Keratinocyte (primary cell): ENCODE data around the gene PAX2.

Experiments
- EZH2 ChIP-seq: IDR thresholded peaks from one replicate; pipeline ENCODE4 v1.6.1; 2012; ENCODE audit warnings: inconsistent platforms, mild to moderate bottlenecking, low read length, moderate library complexity
- TF ChIP-seq, protein P1 (sequence below), 3 experiments: IDR thresholded peaks in 1 of 3; conservative IDR thresholded peaks in 1 of 3; optimal IDR thresholded peaks in 1 of 3; 2 replicates in 2 of 3; 3 replicates in 1 of 3; pipeline versions ENCODE3 to v1.5.1; 2011; ENCODE audit warnings: low read length in 3 of 3, mild to moderate bottlenecking in 3 of 3, moderate library complexity in 2 of 3, control low read depth in 1 of 3, inconsistent platforms in 1 of 3; ENCODE audit not compliant: insufficient read depth in 2 of 3; ENCODE audit errors: extremely low read depth in 1 of 3

DNA sequence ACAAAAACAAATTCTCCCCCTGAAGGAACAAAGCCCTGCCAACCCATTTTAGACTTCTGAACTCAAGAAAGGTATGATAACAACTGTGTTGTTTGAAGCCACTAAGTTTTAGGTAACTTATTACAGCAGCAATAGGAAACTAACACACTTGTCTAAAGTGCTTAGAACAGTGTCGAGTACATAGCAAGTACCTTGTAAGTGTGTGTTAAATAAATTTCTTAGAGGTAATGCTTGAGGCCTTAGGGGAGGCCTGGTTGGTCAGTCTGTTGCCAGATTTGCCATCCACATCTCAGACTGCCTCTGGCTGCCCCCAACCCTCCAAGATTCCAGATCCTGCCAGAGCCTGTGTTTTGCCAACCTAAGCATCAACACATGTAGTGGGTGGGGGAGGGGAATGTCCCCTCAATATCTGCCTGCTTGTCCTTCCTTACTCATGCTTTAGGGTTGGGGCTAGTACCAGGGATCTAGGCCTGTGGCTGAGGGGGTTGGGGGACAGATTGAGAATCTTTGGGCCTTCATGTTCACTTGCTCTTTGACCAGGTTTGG lies 27.1 kb upstream of the PAX2 start:
- TF ChIP-seq, protein P1, sequence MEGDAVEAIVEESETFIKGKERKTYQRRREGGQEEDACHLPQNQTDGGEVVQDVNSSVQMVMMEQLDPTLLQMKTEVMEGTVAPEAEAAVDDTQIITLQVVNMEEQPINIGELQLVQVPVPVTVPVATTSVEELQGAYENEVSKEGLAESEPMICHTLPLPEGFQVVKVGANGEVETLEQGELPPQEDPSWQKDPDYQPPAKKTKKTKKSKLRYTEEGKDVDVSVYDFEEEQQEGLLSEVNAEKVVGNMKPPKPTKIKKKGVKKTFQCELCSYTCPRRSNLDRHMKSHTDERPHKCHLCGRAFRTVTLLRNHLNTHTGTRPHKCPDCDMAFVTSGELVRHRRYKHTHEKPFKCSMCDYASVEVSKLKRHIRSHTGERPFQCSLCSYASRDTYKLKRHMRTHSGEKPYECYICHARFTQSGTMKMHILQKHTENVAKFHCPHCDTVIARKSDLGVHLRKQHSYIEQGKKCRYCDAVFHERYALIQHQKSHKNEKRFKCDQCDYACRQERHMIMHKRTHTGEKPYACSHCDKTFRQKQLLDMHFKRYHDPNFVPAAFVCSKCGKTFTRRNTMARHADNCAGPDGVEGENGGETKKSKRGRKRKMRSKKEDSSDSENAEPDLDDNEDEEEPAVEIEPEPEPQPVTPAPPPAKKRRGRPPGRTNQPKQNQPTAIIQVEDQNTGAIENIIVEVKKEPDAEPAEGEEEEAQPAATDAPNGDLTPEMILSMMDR (optimal IDR thresholded peaks at IDR 0.05 in 1 of 3, IDR thresholded peaks at IDR 0.05 in 1 of 3, conservative IDR thresholded peaks at IDR 0.05 in 1 of 3; ENCODE audit: extremely low read depth in 1 of 3, insufficient read depth in 2 of 3, low read length in 3 of 3): no peak
- no peak for TF ChIP-seq EZH2
